ENCODE results near the gene COG6. TPM values are rescaled to one million over a fixed set of nuclear protein-coding genes. Genes with fewer than 3 reads are reported as not detected.

Gene COG6
- total and polyA plus RNA-seq, 2 of the 13 experiments (the other 11 are each of a cell fraction or from before 2014, with no cell fraction given), result 23.5 to 26.1 TPM

- peak; percentile 55 for TF ChIP-seq ZNF407 (CRISPR knock-in tag; IDR thresholded peaks at IDR 0.05; ENCODE audit: not compliant biosample characterization)
- TF ChIP-seq ZNF891 (CRISPR knock-in tag; IDR thresholded peaks at IDR 0.05), result peak; percentile 44; the same call in 1 of the 2 replicates
- TF ChIP-seq MED1 (CRISPR knock-in tag; IDR thresholded peaks at IDR 0.05), result peak; percentile 52; the same call in 1 of the 2 replicates
- no peak for TF ChIP-seq ZNF234 (CRISPR knock-in tag; conservative IDR thresholded peaks at IDR 0.05)
- 0 out of 2 replicates have a peak, but pooled peaks have one; percentile 52 for TF ChIP-seq ZNF773 (CRISPR knock-in tag; IDR thresholded peaks at IDR 0.05; ENCODE audit: borderline replicate concordance)
- no peak for TF ChIP-seq ZNF33B (CRISPR knock-in tag; IDR thresholded peaks at IDR 0.05)
- TF ChIP-seq ZNF292 (CRISPR knock-in tag; IDR thresholded peaks at IDR 0.05; ENCODE audit: borderline replicate concordance, low read depth), result peak; percentile 83
- peak; percentile 50; the same call in 1 of the 2 replicates for TF ChIP-seq ARHGAP35 (CRISPR knock-in tag; IDR thresholded peaks at IDR 0.05; ENCODE audit: borderline replicate concordance)
- no peak for TF ChIP-seq RBM22 (optimal IDR thresholded peaks at IDR 0.05; ENCODE audit: low read length)
- no peak for TF ChIP-seq HOMEZ (CRISPR knock-in tag; IDR thresholded peaks at IDR 0.05; ENCODE audit: low read depth)
- TF ChIP-seq ZNF800 (CRISPR knock-in tag; IDR thresholded peaks at IDR 0.05), result 0 out of 2 replicates have a peak, but pooled peaks have one; percentile 54
- TF ChIP-seq ZNF549 (CRISPR knock-in tag; IDR thresholded peaks at IDR 0.05), result no peak
- no peak for TF ChIP-seq SOX6 (IDR thresholded peaks at IDR 0.05)
- TF ChIP-seq SOX6 (CRISPR knock-in tag; IDR thresholded peaks at IDR 0.05), result peak; percentile 52; the same call in 1 of the 2 replicates
- TF ChIP-seq MTF2 (CRISPR knock-in tag; IDR thresholded peaks at IDR 0.05; ENCODE audit: borderline replicate concordance), result no peak
Observed at GRCh38 chr13:39655569-39656324, at the start of gene COG6 (continued).

Data from HepG2 (cell line).